Fibroblast of pulmonary artery (primary cell): ENCODE data around the gene PDGFB.

Experiments
- DNase-seq: peaks from one replicate; pipeline ENCODE4 v3.0.0-alpha.2; 2010; ENCODE audit warnings: low read depth
- H3K4me3 ChIP-seq: replicated peaks from 2 replicates; pipeline ENCODE4 v1.5.1; 2011; ENCODE audit warnings: low read depth, mild to moderate bottlenecking, control low read depth, low read length, moderate library complexity
- CTCF ChIP-seq: IDR thresholded peaks from 2 replicates; pipeline ENCODE4 v1.5.1; 2011; ENCODE audit warnings: mild to moderate bottlenecking, control low read depth, low read length, inconsistent platforms; ENCODE audit errors: missing control alignments

Gene PDGFB

GRCh38 chr22:39289975-39290720, 45.4 kb upstream of the PDGFB start:
- no peak for TF ChIP-seq CTCF
- no peak for DNase-seq
- H3K4me3 ChIP-seq = no peak overlapping the region

- no peak for TF ChIP-seq CTCF
- no peak for DNase-seq
- no peak overlapping the region for H3K4me3 ChIP-seq
Observed at GRCh38 chr22:39289533-39289932, 44.8 kb upstream of the PDGFB start.

- no peak for DNase-seq
- no peak for TF ChIP-seq CTCF
- no peak overlapping the region for H3K4me3 ChIP-seq
Observed at GRCh38 chr22:39288135-39288898, 43.5 kb upstream of the PDGFB start.

GRCh38 chr22:39287076-39287725, 42.4 kb upstream of the PDGFB start:
- TF ChIP-seq CTCF = no peak
- DNase-seq = no peak
- no peak overlapping the region for H3K4me3 ChIP-seq

- TF ChIP-seq CTCF = no peak
- no peak for DNase-seq
- no peak overlapping the region for H3K4me3 ChIP-seq
Observed at GRCh38 chr22:39284983-39285382, 40.2 kb upstream of the PDGFB start.

- no peak for DNase-seq
- TF ChIP-seq CTCF = no peak
- no peak overlapping the region for H3K4me3 ChIP-seq
Observed at GRCh38 chr22:39284142-39284980, 39.6 kb upstream of the PDGFB start.
